DND-41 (cell line): Measurements from ENCODE around the gene NOL4L.
"Not testable (repeated sequence)": the region's sequence is repeated elsewhere in the genome, so short reads cannot be mapped to it uniquely, and the experiment has no call there.

Experiments
- ATAC-seq: fragments of 200-7000 bp; cut with Tn5 transposase; 3 replicates; pipeline ENCODE4 v1.9.1; 2021; ENCODE audit warnings: low read depth; ENCODE audit not compliant: insufficient read depth
- DNase-seq: peaks from one replicate; pipeline ENCODE4 v3.0.0-alpha.2; 2020
- H2AFZ ChIP-seq: 2 replicates; pipeline ENCODE4 v1.6.0; 2012; ENCODE audit warnings: low read depth, low read length
- H3K27ac ChIP-seq: 2 replicates; pipeline ENCODE4 v1.5.1; 2012; ENCODE audit warnings: low read length, inconsistent platforms
- H3K27me3 ChIP-seq: fragments of 200-600 bp; sonication (generic); 2 replicates; pipeline ENCODE4 v1.6.0; 2012; ENCODE audit warnings: low read length, mild to moderate bottlenecking, inconsistent platforms; ENCODE audit not compliant: insufficient read depth, poor library complexity
- H3K36me3 ChIP-seq: 2 replicates; pipeline ENCODE4 v1.5.1; 2012; ENCODE audit warnings: low read length, inconsistent platforms; ENCODE audit not compliant: insufficient read depth
- H3K4me1 ChIP-seq: 2 replicates; pipeline ENCODE4 v1.5.1; 2012; ENCODE audit warnings: mild to moderate bottlenecking, low read length; ENCODE audit not compliant: insufficient read depth
- H3K4me2 ChIP-seq: 2 replicates; pipeline ENCODE4 v1.6.0; 2012; ENCODE audit warnings: mild to moderate bottlenecking, moderate library complexity, low read length, inconsistent platforms; ENCODE audit not compliant: insufficient read depth
- H3K4me3 ChIP-seq, 2 experiments: fragments of 200-600 bp in 1 of 2; shearing (Covaris generic) in 1 of 2; 2 replicates each; pipeline ENCODE4 v1.5.1; 2012 to 2016; ENCODE audit warnings: inconsistent platforms in 2 of 2, low read length in 2 of 2, mild to moderate bottlenecking in 2 of 2, low read depth in 1 of 2, moderate library complexity in 1 of 2
- H3K79me2 ChIP-seq: 2 replicates; pipeline ENCODE4 v1.6.0; 2012; ENCODE audit warnings: low read length, inconsistent platforms; ENCODE audit not compliant: insufficient read depth
- H3K9ac ChIP-seq: 2 replicates; pipeline ENCODE4 v1.6.0; 2012; ENCODE audit warnings: low read depth, mild to moderate bottlenecking, inconsistent platforms, low read length, moderate library complexity
- H3K9me3 ChIP-seq: 2 replicates; pipeline ENCODE4 v1.5.1; 2012; ENCODE audit warnings: low read length, moderate library complexity, mild to moderate bottlenecking, inconsistent platforms; ENCODE audit not compliant: insufficient read depth, severe bottlenecking
- H4K20me1 ChIP-seq: 2 replicates; pipeline ENCODE4 v1.6.0; 2012; ENCODE audit warnings: low read length; ENCODE audit not compliant: insufficient read depth
- EZH2 ChIP-seq: IDR thresholded peaks from 3 replicates; pipeline ENCODE4 v1.6.1; 2012; ENCODE audit warnings: borderline replicate concordance, low read depth, mild to moderate bottlenecking, moderate library complexity, low read length, inconsistent platforms; ENCODE audit not compliant: severe bottlenecking
- TF ChIP-seq, protein P1 (sequence below): IDR thresholded peaks from 2 replicates; pipeline ENCODE4 v1.5.1; 2012; ENCODE audit warnings: borderline replicate concordance, low read length, moderate library complexity, mild to moderate bottlenecking; ENCODE audit not compliant: poor library complexity, severe bottlenecking; ENCODE audit errors: extremely low read depth

The NOL4L gene

DNA sequence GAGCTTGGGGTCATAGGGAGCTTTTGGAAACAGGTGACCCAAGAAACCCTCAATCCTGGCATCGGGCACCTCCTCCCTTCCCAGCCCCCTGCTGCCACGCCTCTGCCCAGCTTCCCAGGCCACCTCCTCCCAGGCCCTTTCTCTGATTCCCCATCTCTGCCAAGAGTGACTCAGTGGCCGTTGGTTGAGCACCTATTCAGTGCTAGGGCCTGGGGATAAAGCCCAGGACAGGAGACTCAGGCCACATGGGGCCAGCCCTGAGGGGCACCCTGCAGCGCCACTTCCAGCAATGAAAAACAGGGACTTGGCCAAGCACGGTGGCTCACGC is 116.9 kb downstream of the NOL4L start:
- Histone ChIP-seq H3K79me2 (peaks cover 93% of the 10 kb centered on the region), H3K4me3 (no peak overlapping the region), H3K4me1 (no peaks in the 10 kb centered on the region), H2AFZ (no peak overlapping the region), H3K4me2 (no peak overlapping the region), H3K9ac (no peak overlapping the region), H3K9me3 (no peaks in the 10 kb centered on the region), H3K36me3 (peaks cover 86% of the 10 kb centered on the region), H4K20me1 (peaks cover 84% of the 10 kb centered on the region), H3K27me3 (no peaks in the 10 kb centered on the region), H3K27ac (0 out of 2 replicates have a peak overlapping the region, but pooled peaks have one; percentile 25)
- ATAC-seq = no peak
- TF ChIP-seq, protein P1, sequence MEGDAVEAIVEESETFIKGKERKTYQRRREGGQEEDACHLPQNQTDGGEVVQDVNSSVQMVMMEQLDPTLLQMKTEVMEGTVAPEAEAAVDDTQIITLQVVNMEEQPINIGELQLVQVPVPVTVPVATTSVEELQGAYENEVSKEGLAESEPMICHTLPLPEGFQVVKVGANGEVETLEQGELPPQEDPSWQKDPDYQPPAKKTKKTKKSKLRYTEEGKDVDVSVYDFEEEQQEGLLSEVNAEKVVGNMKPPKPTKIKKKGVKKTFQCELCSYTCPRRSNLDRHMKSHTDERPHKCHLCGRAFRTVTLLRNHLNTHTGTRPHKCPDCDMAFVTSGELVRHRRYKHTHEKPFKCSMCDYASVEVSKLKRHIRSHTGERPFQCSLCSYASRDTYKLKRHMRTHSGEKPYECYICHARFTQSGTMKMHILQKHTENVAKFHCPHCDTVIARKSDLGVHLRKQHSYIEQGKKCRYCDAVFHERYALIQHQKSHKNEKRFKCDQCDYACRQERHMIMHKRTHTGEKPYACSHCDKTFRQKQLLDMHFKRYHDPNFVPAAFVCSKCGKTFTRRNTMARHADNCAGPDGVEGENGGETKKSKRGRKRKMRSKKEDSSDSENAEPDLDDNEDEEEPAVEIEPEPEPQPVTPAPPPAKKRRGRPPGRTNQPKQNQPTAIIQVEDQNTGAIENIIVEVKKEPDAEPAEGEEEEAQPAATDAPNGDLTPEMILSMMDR = no peak
- TF ChIP-seq EZH2 = no peak
- DNase-seq = no peak

DNA sequence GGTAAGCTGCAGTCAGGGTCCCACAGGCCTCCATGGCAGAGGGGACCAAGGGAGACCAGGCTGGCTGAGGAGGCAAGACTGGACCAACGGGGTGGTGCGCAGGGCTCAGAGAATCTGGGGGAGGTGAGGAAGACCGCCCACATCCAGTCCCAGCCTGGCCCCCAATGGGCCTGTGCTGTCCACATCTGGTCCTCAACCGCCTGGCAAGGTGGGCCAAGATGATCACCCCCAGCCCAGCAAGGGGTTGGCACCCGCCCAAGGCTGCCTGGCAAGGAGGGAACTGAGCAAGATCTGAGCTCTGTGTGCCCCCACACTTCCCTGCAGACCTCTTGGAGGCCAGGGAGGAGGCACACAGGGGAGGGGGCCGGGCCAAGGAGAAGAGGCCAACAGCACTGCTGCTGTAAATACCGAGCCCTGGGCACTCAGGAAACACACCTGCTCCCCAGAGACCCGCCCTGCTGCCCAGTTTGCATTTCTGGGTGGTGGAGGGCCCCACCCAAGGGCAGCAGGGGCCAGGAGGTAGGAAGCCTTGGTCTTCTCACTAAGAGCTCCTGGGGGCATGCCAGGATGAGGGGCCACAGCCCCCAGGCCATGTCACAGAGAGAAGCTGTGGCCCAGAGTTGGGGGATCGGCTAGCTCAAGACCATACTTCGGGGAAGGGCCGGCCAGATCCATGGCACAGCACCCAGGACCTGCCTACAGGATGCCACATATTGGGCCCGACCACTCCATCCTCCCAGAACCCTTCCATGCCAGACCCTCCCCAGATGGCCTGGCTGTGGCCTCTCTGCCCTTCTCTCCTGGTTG is 117.4 kb downstream of the NOL4L start:
- H3K79me2 ChIP-seq = peaks cover 91% of the 10 kb centered on the region
- H3K9me3 ChIP-seq = no peaks in the 10 kb centered on the region
- TF ChIP-seq, protein P1 = no peak
- no peak for TF ChIP-seq EZH2
- no peak overlapping the region for H3K4me2 ChIP-seq
- peaks cover 86% of the 10 kb centered on the region for H3K36me3 ChIP-seq
- H3K4me1 ChIP-seq = no peaks in the 10 kb centered on the region
- H3K4me3 ChIP-seq = no peak overlapping the region
- no peak for ATAC-seq
- H3K27me3 ChIP-seq = no peaks in the 10 kb centered on the region
- H4K20me1 ChIP-seq = peaks cover 83% of the 10 kb centered on the region
- H2AFZ ChIP-seq = no peak overlapping the region
- H3K9ac ChIP-seq = no peak overlapping the region
- DNase-seq = no peak
- H3K27ac ChIP-seq = 0 out of 2 replicates have a peak overlapping the region, but pooled peaks have one; percentile 14

DNA sequence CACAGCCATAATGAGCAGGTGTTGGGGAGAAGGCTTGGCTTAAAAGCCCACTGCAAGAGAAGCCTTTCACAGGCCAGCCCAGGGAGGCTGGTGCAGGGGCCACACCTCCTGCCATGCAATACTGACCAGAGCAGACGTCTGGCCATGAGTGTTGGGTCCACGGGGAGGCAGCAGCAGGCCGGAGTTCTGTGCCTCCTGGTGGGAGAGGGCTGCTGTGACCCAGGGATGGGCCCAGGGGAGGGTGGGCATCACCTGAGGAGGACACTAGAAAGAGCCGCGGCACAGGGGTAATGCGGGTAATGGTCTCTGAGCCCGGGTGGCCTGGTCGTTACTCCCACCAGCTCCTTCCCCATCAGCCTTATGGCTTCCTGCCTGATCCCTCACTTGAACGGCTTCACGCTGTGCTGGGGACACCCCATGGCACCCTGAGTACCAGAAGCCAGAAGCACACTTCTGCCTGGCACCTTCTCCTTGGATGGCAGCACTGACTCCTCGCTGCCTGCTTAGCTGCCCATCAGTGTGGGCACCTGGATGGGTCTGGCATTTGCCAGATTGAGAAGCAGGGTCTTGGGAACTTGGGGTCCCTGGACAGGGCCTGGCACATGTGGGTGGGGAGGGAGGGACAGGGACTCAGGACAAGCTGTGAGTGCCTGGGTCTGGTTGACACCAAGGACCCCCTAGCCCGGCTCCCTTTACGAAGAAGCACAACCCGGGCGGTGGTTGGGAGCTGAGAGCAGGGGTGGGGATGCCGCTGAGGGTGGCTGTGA is 118.2 kb downstream of the NOL4L start:
- Histone ChIP-seq H3K27me3 (no peaks in the 10 kb centered on the region), H2AFZ (no peak overlapping the region), H4K20me1 (peaks cover 79% of the 10 kb centered on the region), H3K9ac (no peak overlapping the region), H3K9me3 (no peaks in the 10 kb centered on the region), H3K27ac (no peak overlapping the region; the same call in 1 of the 2 replicates), H3K79me2 (peaks cover 86% of the 10 kb centered on the region), H3K36me3 (peaks cover 84% of the 10 kb centered on the region), H3K4me2 (no peak overlapping the region), H3K4me1 (no peaks in the 10 kb centered on the region), H3K4me3 (no peak overlapping the region)
- no peak for TF ChIP-seq EZH2
- TF ChIP-seq, protein P1 = no peak
- ATAC-seq = no peak
- DNase-seq = no peak

DNA sequence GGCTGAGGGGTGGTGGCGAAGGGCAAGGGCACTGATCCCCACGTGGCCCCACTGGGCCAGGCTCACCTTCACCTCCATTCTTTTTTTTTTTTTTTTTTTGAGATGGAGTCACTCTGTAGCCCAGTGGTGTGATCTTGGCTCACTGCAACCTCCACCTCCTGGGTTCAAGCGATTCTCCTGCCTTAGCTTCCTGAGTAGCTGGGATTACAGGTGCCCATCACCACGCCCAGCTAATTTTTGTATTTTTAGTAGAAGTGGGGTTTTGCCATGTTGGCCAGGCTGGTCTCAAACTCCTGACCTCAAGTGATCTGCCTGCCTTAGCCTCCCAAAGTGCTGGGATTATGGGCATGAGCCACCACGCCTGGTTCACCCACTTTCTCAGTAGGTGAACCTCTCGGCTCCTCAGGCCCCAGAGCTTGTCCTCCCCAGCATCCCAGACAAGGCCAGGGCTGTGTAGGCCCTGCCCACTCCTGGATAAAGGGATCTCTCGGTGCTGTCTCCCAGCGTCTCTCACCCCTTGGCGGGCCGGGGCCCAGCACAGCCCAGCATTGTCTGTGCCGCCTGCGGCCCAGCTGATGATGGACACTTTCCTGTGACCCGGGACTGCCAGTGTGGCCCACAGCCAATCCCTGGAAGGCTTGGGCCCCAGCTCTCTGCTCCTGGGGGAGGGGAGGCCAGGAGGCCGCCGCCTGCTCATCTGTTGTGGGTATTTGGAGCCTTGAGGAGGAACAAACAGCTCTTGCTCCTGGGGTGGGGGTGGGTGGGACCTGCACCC is 119.0 kb downstream of the NOL4L start:
- not testable (repeated sequence) for H3K27me3 ChIP-seq, H3K4me3 ChIP-seq, H2AFZ ChIP-seq, H3K27ac ChIP-seq, DNase-seq, H3K9ac ChIP-seq, ATAC-seq, H3K4me1 ChIP-seq, H3K4me2 ChIP-seq, H3K9me3 ChIP-seq
- H3K36me3 ChIP-seq = peaks cover 81% of the 10 kb centered on the region
- H3K79me2 ChIP-seq = peaks cover 82% of the 10 kb centered on the region
- peaks cover 74% of the 10 kb centered on the region for H4K20me1 ChIP-seq
